ENCODE data around the gene CIPC. TPM values are rescaled to one million over a fixed set of nuclear protein-coding genes. Genes with fewer than 3 reads are reported as not detected.

The CIPC gene
- total RNA-seq, 6 experiments from 2014 or later = 10.4 to 18.7 (median 12.7) TPM

GRCh38 chr14:77063571-77064171, 34.4 kb upstream of the CIPC start:
- no peaks in the 10 kb centered on the region for H3K36me3 ChIP-seq
- no peak for DNase-seq
- H3K27me3 ChIP-seq = no peaks in the 10 kb centered on the region
- no peak overlapping the region for H3K4me3 ChIP-seq
- 60% methylated on average over 7 of the region's 10 CpGs for WGBS (ENCODE audit: insufficient coverage, low coverage, low lambda C conversion rate, missing lambda C conversion rate)
- H3K9me3 ChIP-seq = no peaks in the 10 kb centered on the region
- H3K4me1 ChIP-seq = peaks cover 0 to 6% (median 0%) of the 10 kb centered on the region in 4 donors
- ATAC-seq = no peak
- TF ChIP-seq POLR2A (IDR thresholded peaks at IDR 0.05) (no peak), CTCF (IDR thresholded peaks at IDR 0.05) (no peak)
- intact Hi-C loops (cut with DNase I) = loop anchor here in 1 of 2 donors (10.0 kb wide), 2 partner anchors 149 to 179 kb away; no protein-coding TSS in a partner anchor
- no peak overlapping the region for H3K27ac ChIP-seq

GRCh38 chr14:77064521-77065178, 33.4 kb upstream of the CIPC start:
- ATAC-seq (no peak), DNase-seq (no peak)
- Histone ChIP-seq H3K4me1 (peaks cover 0 to 6% (median 0%) of the 10 kb centered on the region in 4 donors), H3K27me3 (no peaks in the 10 kb centered on the region), H3K27ac (no peak overlapping the region), H3K36me3 (no peaks in the 10 kb centered on the region), H3K4me3 (no peak overlapping the region), H3K9me3 (no peaks in the 10 kb centered on the region)
- WGBS (ENCODE audit: insufficient coverage, low coverage, low lambda C conversion rate, missing lambda C conversion rate) = 54% methylated on average over 3 of the region's 8 CpGs
- no peak for TF ChIP-seq POLR2A (IDR thresholded peaks at IDR 0.05)
- no peak for TF ChIP-seq CTCF (IDR thresholded peaks at IDR 0.05)
- intact Hi-C loops (cut with DNase I) = loop anchor here (5.0 to 10.0 kb wide), 4 partner anchors 150 to 187 kb away; no protein-coding TSS in a partner anchor

GRCh38 chr14:77065851-77066577, 32.0 kb upstream of the CIPC start:
- no peaks in the 10 kb centered on the region for H3K27me3 ChIP-seq
- ATAC-seq = no peak
- 48% methylated on average over 4 of the region's 6 CpGs for WGBS (ENCODE audit: insufficient coverage, low coverage, low lambda C conversion rate, missing lambda C conversion rate)
- intact Hi-C loops (cut with DNase I) = loop anchor here (5.0 to 10.0 kb wide), 4 partner anchors 151 to 189 kb away; no protein-coding TSS in a partner anchor
- DNase-seq = no peak
- no peak overlapping the region for H3K27ac ChIP-seq
- no peaks in the 10 kb centered on the region for H3K36me3 ChIP-seq
- H3K4me1 ChIP-seq = peaks cover 0 to 10% (median 0%) of the 10 kb centered on the region in 4 donors
- no peak overlapping the region for H3K4me3 ChIP-seq
- H3K9me3 ChIP-seq = no peaks in the 10 kb centered on the region
- TF ChIP-seq POLR2A (IDR thresholded peaks at IDR 0.05) = no peak
- no peak for TF ChIP-seq CTCF (IDR thresholded peaks at IDR 0.05)

GRCh38 chr14:77066578-77067172, 31.4 kb upstream of the CIPC start:
- Histone ChIP-seq H3K27me3 (no peaks in the 10 kb centered on the region), H3K27ac (no peak overlapping the region), H3K36me3 (no peaks in the 10 kb centered on the region), H3K4me3 (no peak overlapping the region), H3K9me3 (no peaks in the 10 kb centered on the region), H3K4me1 (peaks cover 0 to 10% (median 1%) of the 10 kb centered on the region in 4 donors)
- DNase-seq (no peak), ATAC-seq (no peak)
- whole genome bisulfite sequencing (ENCODE audit: insufficient coverage, low coverage, low lambda C conversion rate, missing lambda C conversion rate) = 55% methylated on average over 4 of the region's 10 CpGs
- intact Hi-C loops (cut with DNase I) = loop anchor here (5.0 to 10.0 kb wide), 4 partner anchors 152 to 189 kb away; no protein-coding TSS in a partner anchor
- no peak for TF ChIP-seq POLR2A (IDR thresholded peaks at IDR 0.05)
- TF ChIP-seq CTCF (IDR thresholded peaks at IDR 0.05) = no peak
